Upper lobe of left lung (tissue), 6 donors: Measurements from ENCODE around the gene AGBL1. TPM values are rescaled to one million over a fixed set of nuclear protein-coding genes. Genes with fewer than 3 reads are reported as not detected.
"Not testable (repeated sequence)": the region's sequence is repeated elsewhere in the genome, so short reads cannot be mapped to it uniquely, and the experiment has no call there.

Source experiments
- ATAC-seq, 2 donors: fragments of 200-7000 bp; cut with Tn5 transposase; one replicate each; pipeline ENCODE4 v1.9.1; 2022; ENCODE audit warnings: mild to moderate bottlenecking in 2 of 2, moderate library complexity in 2 of 2; ENCODE audit not compliant: low FRiP score in 2 of 2
- DNase-seq, 2 donors: peaks; one replicate each; pipeline ENCODE4 v3.0.0-alpha.2; 2019 to 2020
- H3K27ac ChIP-seq, 4 donors: fragments of 200-600 bp; sonication (generic); one replicate each; pipeline ENCODE4 v1.5.1; 2016 to 2019
- H3K27me3 ChIP-seq, 4 donors: fragments of 200-600 bp; sonication (generic); one replicate each; pipeline ENCODE4 v1.5.1; 2017 to 2019
- H3K36me3 ChIP-seq, 4 donors: fragments of 200-600 bp; sonication (generic); one replicate each; pipeline ENCODE4 v1.5.1; 2016 to 2019
- H3K4me1 ChIP-seq, 4 donors: fragments of 200-600 bp; sonication (generic); one replicate each; pipeline ENCODE4 v1.5.1; 2018 to 2019
- H3K4me3 ChIP-seq, 4 donors: fragments of 200-600 bp; sonication (generic); one replicate each; pipeline ENCODE4 v1.5.1; 2017 to 2019; ENCODE audit warnings: mild to moderate bottlenecking in 2 of 4, moderate library complexity in 1 of 4
- H3K9me3 ChIP-seq, 4 donors: fragments of 200-600 bp; sonication (generic); one replicate each; pipeline ENCODE4 v1.5.1; 2018 to 2019
- CTCF ChIP-seq, 6 experiments: fragments of 450-650 bp in 4 of 6; fragments of 200-600 bp in 2 of 6; sonication (generic) in 2 of 6; IDR thresholded peaks; one replicate each; pipeline ENCODE4 v1.5.1; 2016 to 2019; ENCODE audit warnings: antibody characterized with exemption in 6 of 6
- EP300 ChIP-seq, 4 donors: sonication (generic); formaldehyde crosslinking; IDR thresholded peaks; one replicate each; pipeline ENCODE4 v1.5.1; 2017; ENCODE audit warnings: antibody characterized with exemption in 4 of 4, control low read depth in 2 of 4
- POLR2A ChIP-seq, 4 donors: fragments of 450-650 bp; IDR thresholded peaks; one replicate each; pipeline ENCODE4 v1.5.1; 2016 to 2017; ENCODE audit warnings: antibody characterized with exemption in 4 of 4, mild to moderate bottlenecking in 2 of 4
- POLR2AphosphoS5 ChIP-seq, 2 donors: sonication (generic); formaldehyde crosslinking; IDR thresholded peaks; one replicate each; pipeline ENCODE4 v1.5.1; 2017; ENCODE audit warnings: antibody characterized with exemption in 2 of 2
- WGBS, 2 donors: methylation state at CpG; one replicate each; pipeline ENCODE4 v1.1.5; 2017 to 2018; 5-methylcytosine and 5-hydroxymethylcytosine counted together
- total RNA-seq, 6 donors: library from RNA; depleted of rRNA in 4 of 6; stranded (reverse); fragments of >200 nt in 4 of 6; gene quantifications; one replicate each; pipeline versions ENCODE4 v1.1.0 to v1.2.1, GENCODE V29; 2016 to 2021
- donor health status: DM: no; HTN: no; CAD: no; lungs with moderate emphysema.
- donor health status: DM: no; HTN: yes; CAD: no; lungs with severe emphysema.

Gene AGBL1
- total RNA-seq, 6 donors from 2014 or later = 3.1 to 23.0 (median 14.5) TPM

- no peaks in the 10 kb centered on the region for H3K27me3 ChIP-seq
- 73 to 79% methylated on average over 3 of the region's 3 CpGs for WGBS, 2 donors
- no peaks in the 10 kb centered on the region for H3K36me3 ChIP-seq
Observed at GRCh38 chr15:86522721-86523120, 443.1 kb downstream of the AGBL1 start.

GRCh38 chr15:86526938-86527690 lies 447.4 kb downstream of the AGBL1 start:
- WGBS, 2 donors = 74 to 87% methylated on average over 4 of the region's 4 CpGs
- no peak for DNase-seq
- no peaks in the 10 kb centered on the region for H3K9me3 ChIP-seq
- H3K36me3 ChIP-seq = no peaks in the 10 kb centered on the region
- no peak overlapping the region for H3K27ac ChIP-seq
- no peak for ATAC-seq
- TF ChIP-seq CTCF (IDR thresholded peaks at IDR 0.05) (no peak), EP300 (IDR thresholded peaks at IDR 0.05) (no peak), POLR2AphosphoS5 (IDR thresholded peaks at IDR 0.05) (no peak), POLR2A (IDR thresholded peaks at IDR 0.05) (no peak)
- H3K4me1 ChIP-seq = no peaks in the 10 kb centered on the region
- H3K4me3 ChIP-seq = no peak overlapping the region
- H3K27me3 ChIP-seq = no peaks in the 10 kb centered on the region

More at GRCh38 chr15:86522721-86523120, 443.1 kb downstream of the AGBL1 start:
- Histone ChIP-seq H3K9me3 (no peaks in the 10 kb centered on the region), H3K4me3 (no peak overlapping the region), H3K4me1 (no peaks in the 10 kb centered on the region), H3K27ac (no peak overlapping the region)
- TF ChIP-seq CTCF (IDR thresholded peaks at IDR 0.05) (no peak), POLR2AphosphoS5 (IDR thresholded peaks at IDR 0.05) (no peak), POLR2A (IDR thresholded peaks at IDR 0.05) (no peak), EP300 (IDR thresholded peaks at IDR 0.05) (no peak)
- no peak for ATAC-seq
- DNase-seq = no peak

GRCh38 chr15:86528094-86528493 lies 448.4 kb downstream of the AGBL1 start:
- 89 to 92% methylated on average over 23 to 24 of the region's 26 CpGs for WGBS, 2 donors
- DNase-seq = peak in 1 of 2 donors; percentile 36
- H3K36me3 ChIP-seq, H3K27me3 ChIP-seq, H3K9me3 ChIP-seq, ATAC-seq, H3K4me3 ChIP-seq, H3K27ac ChIP-seq, H3K4me1 ChIP-seq: not testable (repeated sequence)

- no peak overlapping the region for H3K27ac ChIP-seq
- no peak for ATAC-seq
- no peak for DNase-seq
- H3K4me1 ChIP-seq = no peaks in the 10 kb centered on the region
- H3K4me3 ChIP-seq = no peak overlapping the region
- H3K27me3 ChIP-seq = no peaks in the 10 kb centered on the region
- H3K9me3 ChIP-seq = no peaks in the 10 kb centered on the region
- WGBS, 2 donors = 75 to 76% methylated on average over 2 of the region's 2 CpGs
- no peaks in the 10 kb centered on the region for H3K36me3 ChIP-seq
- no peak for TF ChIP-seq CTCF (IDR thresholded peaks at IDR 0.05)
- TF ChIP-seq POLR2A (IDR thresholded peaks at IDR 0.05) = no peak
- no peak for TF ChIP-seq EP300 (IDR thresholded peaks at IDR 0.05)
- TF ChIP-seq POLR2AphosphoS5 (IDR thresholded peaks at IDR 0.05) = no peak
Observed at GRCh38 chr15:86538141-86538540, 458.5 kb downstream of the AGBL1 start.

- ATAC-seq (peak; percentile 35 to 76), DNase-seq (peak in 1 of 2 donors; percentile 21)
- 55 to 58% methylated on average over 4 of the region's 4 CpGs for WGBS, 2 donors
- H3K27me3 ChIP-seq = no peaks in the 10 kb centered on the region
- no peak for TF ChIP-seq POLR2A (IDR thresholded peaks at IDR 0.05)
- no peaks in the 10 kb centered on the region for H3K9me3 ChIP-seq
- no peak overlapping the region for H3K4me3 ChIP-seq
- H3K27ac ChIP-seq = peak overlapping the region in 2 of 4 donors; percentile 19 to 52
- no peaks in the 10 kb centered on the region for H3K4me1 ChIP-seq
- no peaks in the 10 kb centered on the region for H3K36me3 ChIP-seq
Observed at GRCh38 chr15:86540840-86541467, 461.3 kb downstream of the AGBL1 start.
